ENCODE results near the gene HTR5A.

Gene HTR5A

DNA sequence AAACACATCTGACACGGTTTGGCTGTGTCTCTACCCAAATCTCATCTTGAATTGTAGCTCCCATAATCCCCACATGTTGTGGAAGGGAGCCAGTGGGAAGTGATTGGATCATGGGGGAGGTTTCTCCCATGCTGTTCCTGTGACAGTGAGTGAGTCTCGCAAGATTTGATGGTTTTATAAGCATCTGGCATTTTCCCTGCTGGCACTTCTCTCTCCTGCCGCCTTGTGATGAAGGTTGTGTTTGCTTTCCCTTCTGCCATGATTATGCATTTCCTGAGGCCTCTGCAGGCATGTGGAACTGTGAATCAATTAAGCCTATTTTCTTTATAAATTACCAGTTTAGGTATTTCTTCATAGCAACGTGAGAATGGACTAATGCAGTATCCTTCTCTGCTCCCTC, 5.9 kb upstream of the HTR5A start:
- TF ChIP-seq, protein P1, sequence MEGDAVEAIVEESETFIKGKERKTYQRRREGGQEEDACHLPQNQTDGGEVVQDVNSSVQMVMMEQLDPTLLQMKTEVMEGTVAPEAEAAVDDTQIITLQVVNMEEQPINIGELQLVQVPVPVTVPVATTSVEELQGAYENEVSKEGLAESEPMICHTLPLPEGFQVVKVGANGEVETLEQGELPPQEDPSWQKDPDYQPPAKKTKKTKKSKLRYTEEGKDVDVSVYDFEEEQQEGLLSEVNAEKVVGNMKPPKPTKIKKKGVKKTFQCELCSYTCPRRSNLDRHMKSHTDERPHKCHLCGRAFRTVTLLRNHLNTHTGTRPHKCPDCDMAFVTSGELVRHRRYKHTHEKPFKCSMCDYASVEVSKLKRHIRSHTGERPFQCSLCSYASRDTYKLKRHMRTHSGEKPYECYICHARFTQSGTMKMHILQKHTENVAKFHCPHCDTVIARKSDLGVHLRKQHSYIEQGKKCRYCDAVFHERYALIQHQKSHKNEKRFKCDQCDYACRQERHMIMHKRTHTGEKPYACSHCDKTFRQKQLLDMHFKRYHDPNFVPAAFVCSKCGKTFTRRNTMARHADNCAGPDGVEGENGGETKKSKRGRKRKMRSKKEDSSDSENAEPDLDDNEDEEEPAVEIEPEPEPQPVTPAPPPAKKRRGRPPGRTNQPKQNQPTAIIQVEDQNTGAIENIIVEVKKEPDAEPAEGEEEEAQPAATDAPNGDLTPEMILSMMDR (IDR thresholded peaks at IDR 0.05) = no peak
- Histone ChIP-seq H3K79me2 (no peaks in the 10 kb centered on the region), H3K27ac (no peak overlapping the region), H3K27me3 (ENCODE audit: control insufficient read depth, insufficient read depth, low read length) (no peaks in the 10 kb centered on the region), H3K4me3 (ENCODE audit: low read depth, low read length) (no peak overlapping the region), H3K36me3 (ENCODE audit: control insufficient read depth, insufficient read depth, low read length) (no peaks in the 10 kb centered on the region), H3K4me1 (no peaks in the 10 kb centered on the region), H3K9me3 (ENCODE audit: control insufficient read depth, low read length) (no peaks in the 10 kb centered on the region), H2AFZ (no peak overlapping the region), H3K9ac (no peak overlapping the region), H3K4me2 (ENCODE audit: low read length) (no peak overlapping the region)

DNA sequence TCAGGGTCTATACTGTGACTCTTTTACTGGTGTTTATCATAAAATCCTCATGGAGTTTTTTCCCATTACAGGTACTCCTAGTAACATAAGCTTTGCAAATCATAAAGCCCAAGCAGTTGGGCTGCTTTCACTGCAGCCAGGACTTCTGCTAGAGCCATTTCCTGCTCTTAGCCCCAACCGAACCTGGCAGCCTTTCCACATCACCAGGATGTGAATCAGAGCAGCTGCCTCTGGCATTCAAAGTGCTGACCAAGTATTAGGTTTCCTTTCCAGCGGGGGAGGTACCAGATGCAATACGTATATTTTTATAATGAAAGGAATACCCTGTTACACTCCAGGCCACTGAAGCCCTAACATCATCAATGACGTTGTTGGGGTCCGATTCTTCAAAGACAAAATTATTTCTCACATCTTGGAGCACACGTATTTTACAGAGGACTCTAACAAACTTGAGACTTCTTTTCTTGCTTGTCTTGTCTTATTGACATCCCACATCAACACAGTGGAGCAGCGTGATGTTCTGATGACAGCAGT, 3.6 kb upstream of the HTR5A start:
- no peak overlapping the region for H3K4me3 ChIP-seq (ENCODE audit: low read depth, low read length)
- no peaks in the 10 kb centered on the region for H3K4me1 ChIP-seq
- no peak overlapping the region for H3K4me2 ChIP-seq (ENCODE audit: low read length)
- H3K9me3 ChIP-seq (ENCODE audit: control insufficient read depth, low read length) = no peaks in the 10 kb centered on the region
- no peaks in the 10 kb centered on the region for H3K27me3 ChIP-seq (ENCODE audit: control insufficient read depth, insufficient read depth, low read length)
- TF ChIP-seq, protein P1 (IDR thresholded peaks at IDR 0.05) = no peak
- no peaks in the 10 kb centered on the region for H3K79me2 ChIP-seq
- no peak overlapping the region for H3K27ac ChIP-seq
- no peak overlapping the region for H3K9ac ChIP-seq
- no peaks in the 10 kb centered on the region for H3K36me3 ChIP-seq (ENCODE audit: control insufficient read depth, insufficient read depth, low read length)
- H2AFZ ChIP-seq = no peak overlapping the region

DNA sequence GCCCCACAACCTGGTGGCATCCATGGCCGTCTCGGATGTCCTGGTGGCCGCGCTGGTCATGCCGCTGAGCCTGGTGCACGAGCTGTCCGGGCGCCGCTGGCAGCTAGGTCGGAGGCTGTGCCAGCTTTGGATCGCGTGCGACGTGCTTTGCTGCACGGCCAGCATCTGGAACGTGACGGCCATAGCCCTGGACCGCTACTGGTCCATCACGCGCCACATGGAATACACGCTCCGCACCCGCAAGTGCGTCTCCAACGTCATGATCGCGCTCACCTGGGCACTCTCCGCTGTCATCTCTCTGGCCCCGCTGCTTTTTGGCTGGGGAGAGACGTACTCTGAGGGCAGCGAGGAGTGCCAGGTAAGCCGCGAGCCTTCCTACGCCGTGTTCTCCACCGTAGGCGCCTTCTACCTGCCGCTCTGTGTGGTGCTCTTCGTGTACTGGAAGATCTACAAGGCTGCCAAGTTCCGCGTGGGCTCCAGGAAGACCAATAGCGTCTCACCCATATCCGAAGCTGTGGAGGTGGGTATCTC, 1.1 kb downstream of the HTR5A start:
- Histone ChIP-seq H3K4me2 (ENCODE audit: low read length) (no peak overlapping the region), H3K9ac (no peak overlapping the region), H3K27me3 (ENCODE audit: control insufficient read depth, insufficient read depth, low read length) (no peaks in the 10 kb centered on the region), H3K79me2 (no peaks in the 10 kb centered on the region), H2AFZ (no peak overlapping the region), H3K9me3 (ENCODE audit: control insufficient read depth, low read length) (no peaks in the 10 kb centered on the region), H3K36me3 (ENCODE audit: control insufficient read depth, insufficient read depth, low read length) (no peaks in the 10 kb centered on the region), H3K27ac (no peak overlapping the region), H3K4me1 (no peaks in the 10 kb centered on the region), H3K4me3 (ENCODE audit: low read depth, low read length) (no peak overlapping the region)
- TF ChIP-seq, protein P1 (IDR thresholded peaks at IDR 0.05) = no peak

- Histone ChIP-seq H3K27me3 (ENCODE audit: control insufficient read depth, insufficient read depth, low read length) (no peaks in the 10 kb centered on the region), H3K36me3 (ENCODE audit: control insufficient read depth, insufficient read depth, low read length) (no peaks in the 10 kb centered on the region), H3K4me2 (ENCODE audit: low read length) (no peak overlapping the region), H3K9me3 (ENCODE audit: control insufficient read depth, low read length) (no peaks in the 10 kb centered on the region), H3K79me2 (no peaks in the 10 kb centered on the region), H3K4me1 (no peaks in the 10 kb centered on the region), H3K27ac (no peak overlapping the region), H3K9ac (no peak overlapping the region), H3K4me3 (ENCODE audit: low read depth, low read length) (no peak overlapping the region), H2AFZ (no peak overlapping the region)
- TF ChIP-seq, protein P1 (IDR thresholded peaks at IDR 0.05) = no peak
These were observed 1.9 kb downstream of the HTR5A start for GRCh38 chr7:155071916-155072571.

DNA sequence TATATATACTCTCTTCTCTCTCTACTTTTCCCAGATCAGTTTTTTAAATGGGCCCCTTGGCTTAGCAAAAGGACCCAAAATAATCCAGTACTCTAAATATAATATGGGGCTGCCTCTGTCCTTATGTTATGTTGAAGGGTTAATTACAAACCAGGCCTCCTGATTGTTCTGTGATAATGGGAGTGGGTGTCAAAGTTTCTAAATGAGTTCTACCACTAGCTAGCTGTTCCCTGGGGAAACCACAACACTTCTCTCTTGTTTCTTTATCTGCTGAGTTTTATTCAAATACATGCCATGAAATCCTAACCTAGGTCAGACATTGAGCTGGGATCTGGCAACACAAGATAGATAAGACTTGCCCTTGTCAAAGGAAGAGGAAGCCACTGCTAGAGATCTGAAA, 3.8 kb downstream of the HTR5A start:
- no peak overlapping the region for H3K9ac ChIP-seq
- H3K4me2 ChIP-seq (ENCODE audit: low read length) = no peak overlapping the region
- H3K27ac ChIP-seq = no peak overlapping the region
- no peaks in the 10 kb centered on the region for H3K79me2 ChIP-seq
- no peaks in the 10 kb centered on the region for H3K4me1 ChIP-seq
- no peak overlapping the region for H3K4me3 ChIP-seq (ENCODE audit: low read depth, low read length)
- H3K36me3 ChIP-seq (ENCODE audit: control insufficient read depth, insufficient read depth, low read length) = no peaks in the 10 kb centered on the region
- H2AFZ ChIP-seq = no peak overlapping the region
- TF ChIP-seq, protein P1 (IDR thresholded peaks at IDR 0.05) = no peak
- no peaks in the 10 kb centered on the region for H3K9me3 ChIP-seq (ENCODE audit: control insufficient read depth, low read length)
- H3K27me3 ChIP-seq (ENCODE audit: control insufficient read depth, insufficient read depth, low read length) = no peaks in the 10 kb centered on the region
